H9 (cell line): ENCODE measurements around the gene ZNF609. TPM values are rescaled to one million over a fixed set of nuclear protein-coding genes. Genes with fewer than 3 reads are reported as not detected.
A peak's percentile ranks its signal among the peaks of the same experiment; 100 is the strongest.

Source experiments
- DNase-seq: peaks from one replicate; pipeline ENCODE4 v3.0.0-alpha.2; 2017
- H2AFZ ChIP-seq: one replicate; pipeline ENCODE4 v1.6.1; 2013; ENCODE audit warnings: mild to moderate bottlenecking, low read length, control low read depth, moderate library complexity
- H2AK5ac ChIP-seq: 2 replicates; pipeline ENCODE4 v1.6.1; 2013; ENCODE audit warnings: low read length, control low read depth, mixed read lengths; ENCODE audit not compliant: insufficient read length
- H2BK120ac ChIP-seq: one replicate; pipeline ENCODE4 v1.6.1; 2013; ENCODE audit warnings: low read depth, mild to moderate bottlenecking, low read length, control low read depth, inconsistent platforms; ENCODE audit not compliant: poor library complexity, severe bottlenecking
- H2BK12ac ChIP-seq: 2 replicates; pipeline ENCODE4 v1.6.1; 2013; ENCODE audit warnings: low read length, control low read depth, mixed read lengths, low read depth; ENCODE audit not compliant: insufficient read length
- H2BK15ac ChIP-seq: 2 replicates; pipeline ENCODE4 v1.6.1; 2013; ENCODE audit warnings: low read depth, low read length, control low read depth
- H2BK20ac ChIP-seq: one replicate; pipeline ENCODE4 v1.6.1; 2013; ENCODE audit warnings: low read depth, mild to moderate bottlenecking, low read length, control low read depth, inconsistent platforms; ENCODE audit not compliant: poor library complexity, severe bottlenecking
- H2BK5ac ChIP-seq: 2 replicates; pipeline ENCODE4 v1.6.1; 2013; ENCODE audit warnings: low read length, control low read depth, mixed read lengths; ENCODE audit not compliant: insufficient read length
- H3K14ac ChIP-seq: 2 replicates; pipeline ENCODE4 v1.6.1; 2013; ENCODE audit warnings: low read length, control low read depth; ENCODE audit not compliant: insufficient read depth
- H3K18ac ChIP-seq: 2 replicates; pipeline ENCODE4 v1.6.1; 2013; ENCODE audit warnings: low read depth, mild to moderate bottlenecking, mixed read lengths, low read length, control low read depth; ENCODE audit not compliant: insufficient read length
- H3K23ac ChIP-seq: 2 replicates; pipeline ENCODE4 v1.6.1; 2013; ENCODE audit warnings: low read length, control low read depth, mixed read lengths, low read depth; ENCODE audit not compliant: insufficient read length
- H3K23me2 ChIP-seq: 2 replicates; pipeline ENCODE4 v1.6.1; 2013; ENCODE audit warnings: low read depth, mild to moderate bottlenecking, mixed read lengths, low read length, control low read depth; ENCODE audit not compliant: insufficient read length, poor library complexity, severe bottlenecking
- H3K27ac ChIP-seq: 2 replicates; pipeline ENCODE4 v1.5.1; 2013; ENCODE audit warnings: low read length, control low read depth, mixed read lengths, low read depth; ENCODE audit not compliant: insufficient read length
- H3K27me3 ChIP-seq: 2 replicates; pipeline ENCODE4 v1.6.1; 2013; ENCODE audit warnings: low read length, control low read depth, inconsistent platforms; ENCODE audit not compliant: insufficient read depth
- H3K4ac ChIP-seq: 2 replicates; pipeline ENCODE4 v1.6.1; 2013; ENCODE audit warnings: low read depth, mild to moderate bottlenecking, control low read depth, inconsistent platforms, low read length, moderate library complexity
- H3K4me1 ChIP-seq: 2 replicates; pipeline ENCODE4 v1.6.1; 2013; ENCODE audit warnings: low read length, control low read depth, inconsistent platforms; ENCODE audit not compliant: insufficient read depth
- H3K4me2 ChIP-seq: 2 replicates; pipeline ENCODE4 v1.6.1; 2013; ENCODE audit warnings: low read length, control low read depth, mixed read lengths; ENCODE audit not compliant: insufficient read length, insufficient read depth
- H3K56ac ChIP-seq: 2 replicates; pipeline ENCODE4 v1.6.1; 2013; ENCODE audit warnings: low read depth, mild to moderate bottlenecking, mixed read lengths, low read length, control low read depth; ENCODE audit not compliant: insufficient read length
- H3K79me1 ChIP-seq: 2 replicates; pipeline ENCODE4 v1.6.1; 2013; ENCODE audit warnings: low read depth, mild to moderate bottlenecking, moderate library complexity, low read length, control low read depth, inconsistent platforms; ENCODE audit not compliant: insufficient read depth, poor library complexity, severe bottlenecking
- H3K79me2 ChIP-seq: 2 replicates; pipeline ENCODE4 v1.6.1; 2013; ENCODE audit warnings: low read length, control low read depth, inconsistent platforms; ENCODE audit not compliant: insufficient read depth
- H3K9ac ChIP-seq: 2 replicates; pipeline ENCODE4 v1.6.1; 2013; ENCODE audit warnings: low read length, control low read depth, mixed read lengths; ENCODE audit not compliant: insufficient read length; ENCODE audit errors: extremely low read depth
- H3K9me3 ChIP-seq: one replicate; pipeline ENCODE4 v1.6.1; 2013; ENCODE audit warnings: low read depth, low read length, inconsistent platforms; ENCODE audit not compliant: control insufficient read depth
- H3T11ph ChIP-seq: one replicate; pipeline ENCODE4 v1.6.1; 2013; ENCODE audit warnings: mild to moderate bottlenecking, low read length, control low read depth, inconsistent platforms
- H4K20me1 ChIP-seq: one replicate; pipeline ENCODE4 v1.6.1; 2013; ENCODE audit not compliant: control insufficient read depth, insufficient read length, insufficient read depth
- H4K5ac ChIP-seq: 2 replicates; pipeline ENCODE4 v1.6.1; 2013; ENCODE audit warnings: low read depth, mild to moderate bottlenecking, mixed read lengths, low read length, control low read depth; ENCODE audit not compliant: insufficient read length
- H4K8ac ChIP-seq: replicated peaks from 2 replicates; pipeline ENCODE4 v1.6.1; 2013; ENCODE audit warnings: low read length, control low read depth, mixed read lengths, low read depth; ENCODE audit not compliant: insufficient read length
- H4K91ac ChIP-seq: 2 replicates; pipeline ENCODE4 v1.6.1; 2013; ENCODE audit warnings: low read depth, mild to moderate bottlenecking, moderate library complexity, mixed read lengths, low read length, control low read depth; ENCODE audit not compliant: insufficient read length
- H3K27ac Mint-ChIP-seq, 3 experiments: 2 replicates in 2 of 3; 3 replicates in 1 of 3; pipeline ENCODE4 v1.8.0; 2020 to 2021; ENCODE audit warnings: mixed read lengths in 3 of 3, mild to moderate bottlenecking in 1 of 3, moderate library complexity in 1 of 3
- H3K27me3 Mint-ChIP-seq: 2 replicates; pipeline ENCODE4 v1.8.0; 2021; ENCODE audit warnings: low read depth, mild to moderate bottlenecking, moderate library complexity, mixed read lengths
- H3K36me3 Mint-ChIP-seq, 3 experiments: 2 replicates in 2 of 3; 3 replicates in 1 of 3; pipeline ENCODE4 v1.8.0; 2020 to 2021; ENCODE audit warnings: low read depth in 3 of 3, mixed read lengths in 3 of 3; ENCODE audit not compliant: insufficient read depth in 1 of 3
- H3K4me1 Mint-ChIP-seq, 2 experiments: 2 replicates each; pipeline ENCODE4 v1.8.0; 2020; ENCODE audit warnings: mixed read lengths in 2 of 2
- H3K4me3 Mint-ChIP-seq, 2 experiments: 2 replicates in 1 of 2; 3 replicates in 1 of 2; pipeline ENCODE4 v1.8.0; 2020 to 2021; ENCODE audit warnings: mild to moderate bottlenecking in 2 of 2, mixed read lengths in 2 of 2, moderate library complexity in 1 of 2
- H3K9me3 Mint-ChIP-seq, 2 experiments: 2 replicates in 1 of 2; 3 replicates in 1 of 2; pipeline ENCODE4 v1.8.0; 2020; ENCODE audit warnings: mild to moderate bottlenecking in 2 of 2, mixed read lengths in 2 of 2, moderate library complexity in 1 of 2
- WGBS: extraction: QIAGEN DNeasy Blood & Tissue Kit; methylation state at CpG from one replicate; pipeline ENCODE4 v1.1.7; 2013; ENCODE audit warnings: missing lambda C conversion rate, low lambda C conversion rate, mixed read lengths; ENCODE audit not compliant: insufficient read length; ENCODE audit errors: extremely low coverage; 5-methylcytosine and 5-hydroxymethylcytosine counted together
- total RNA-seq: library from RNA; stranded (reverse); gene quantifications from 2 replicates; pipeline ENCODE4 v1.2.1, GENCODE V29; 2021
- TF ChIP-seq, protein P1 (sequence below): fragments of 200-600 bp; sonication (generic); conservative IDR thresholded peaks from 3 replicates; pipeline ENCODE4 v1.8.0; 2021; ENCODE audit warnings: antibody characterized with exemption, mild to moderate bottlenecking

The ZNF609 gene
- total RNA-seq, 1 experiment from 2014 or later = 45.3 TPM

- Mint-ChIP-seq H3K27ac (peak overlapping the region in 2 of 3 experiments; percentile 8 to 34; a peak in 3 of 7 replicates), H3K4me1 (peaks cover 25 to 29% of the 10 kb centered on the region in 2 experiments), H3K4me3 (no peak overlapping the region), H3K36me3 (peaks cover 0 to 9% (median 8%) of the 10 kb centered on the region in 3 experiments; a peak in 5 of 7 replicates), H3K27me3 (no peaks in the 10 kb centered on the region), H3K9me3 (no peaks in the 10 kb centered on the region)
- H3T11ph ChIP-seq = no peak overlapping the region
- no peaks in the 10 kb centered on the region for H4K20me1 ChIP-seq
- no peak overlapping the region for H3K4me2 ChIP-seq
- H3K79me2 ChIP-seq = peaks cover 24% of the 10 kb centered on the region; the same call in 1 of the 2 replicates
- H3K18ac ChIP-seq = no peak overlapping the region
- no peaks in the 10 kb centered on the region for H3K27me3 ChIP-seq
- peaks cover 23% of the 10 kb centered on the region for H3K79me1 ChIP-seq
- TF ChIP-seq, protein P1, sequence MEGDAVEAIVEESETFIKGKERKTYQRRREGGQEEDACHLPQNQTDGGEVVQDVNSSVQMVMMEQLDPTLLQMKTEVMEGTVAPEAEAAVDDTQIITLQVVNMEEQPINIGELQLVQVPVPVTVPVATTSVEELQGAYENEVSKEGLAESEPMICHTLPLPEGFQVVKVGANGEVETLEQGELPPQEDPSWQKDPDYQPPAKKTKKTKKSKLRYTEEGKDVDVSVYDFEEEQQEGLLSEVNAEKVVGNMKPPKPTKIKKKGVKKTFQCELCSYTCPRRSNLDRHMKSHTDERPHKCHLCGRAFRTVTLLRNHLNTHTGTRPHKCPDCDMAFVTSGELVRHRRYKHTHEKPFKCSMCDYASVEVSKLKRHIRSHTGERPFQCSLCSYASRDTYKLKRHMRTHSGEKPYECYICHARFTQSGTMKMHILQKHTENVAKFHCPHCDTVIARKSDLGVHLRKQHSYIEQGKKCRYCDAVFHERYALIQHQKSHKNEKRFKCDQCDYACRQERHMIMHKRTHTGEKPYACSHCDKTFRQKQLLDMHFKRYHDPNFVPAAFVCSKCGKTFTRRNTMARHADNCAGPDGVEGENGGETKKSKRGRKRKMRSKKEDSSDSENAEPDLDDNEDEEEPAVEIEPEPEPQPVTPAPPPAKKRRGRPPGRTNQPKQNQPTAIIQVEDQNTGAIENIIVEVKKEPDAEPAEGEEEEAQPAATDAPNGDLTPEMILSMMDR = no peak
- H2BK20ac ChIP-seq = no peak overlapping the region
- no peak for DNase-seq
- H4K5ac ChIP-seq = no peak overlapping the region
- no peaks in the 10 kb centered on the region for H3K23me2 ChIP-seq
- no peak overlapping the region for H4K8ac ChIP-seq
- no CpG with 5 or more reads among the region's 4 CpGs for WGBS
- no peak overlapping the region for H3K27ac ChIP-seq
- H3K4me1 ChIP-seq = no peaks in the 10 kb centered on the region
- H2AFZ ChIP-seq = no peak overlapping the region
- no peaks in the 10 kb centered on the region for H3K9me3 ChIP-seq
- H4K91ac ChIP-seq = no peak overlapping the region
- no peak overlapping the region for H3K23ac ChIP-seq
- H2BK12ac ChIP-seq = no peak overlapping the region
- H3K4ac ChIP-seq = no peak overlapping the region
- H3K56ac ChIP-seq = no peak overlapping the region
- no peak overlapping the region for H3K14ac ChIP-seq
- H2BK5ac ChIP-seq = no peak overlapping the region
- H2BK120ac ChIP-seq = no peak overlapping the region
- no peak overlapping the region for H2AK5ac ChIP-seq
- no peak overlapping the region for H3K9ac ChIP-seq
- no peak overlapping the region for H2BK15ac ChIP-seq
Observed at GRCh38 chr15:64527263-64527984, 67.0 kb downstream of the ZNF609 start.
